SH-SY5Y (cell line): ENCODE data around the gene CTDSPL.

Experiments used
- GATA2 ChIP-seq: IDR thresholded peaks from 2 replicates; pipeline ENCODE4 v1.6.1; 2011; ENCODE audit warnings: mild to moderate bottlenecking, low read depth, low read length
- GATA3 ChIP-seq: IDR thresholded peaks from 2 replicates; pipeline ENCODE4 v1.6.1; 2011; ENCODE audit warnings: low read depth, mild to moderate bottlenecking, low read length, moderate library complexity

DNA sequence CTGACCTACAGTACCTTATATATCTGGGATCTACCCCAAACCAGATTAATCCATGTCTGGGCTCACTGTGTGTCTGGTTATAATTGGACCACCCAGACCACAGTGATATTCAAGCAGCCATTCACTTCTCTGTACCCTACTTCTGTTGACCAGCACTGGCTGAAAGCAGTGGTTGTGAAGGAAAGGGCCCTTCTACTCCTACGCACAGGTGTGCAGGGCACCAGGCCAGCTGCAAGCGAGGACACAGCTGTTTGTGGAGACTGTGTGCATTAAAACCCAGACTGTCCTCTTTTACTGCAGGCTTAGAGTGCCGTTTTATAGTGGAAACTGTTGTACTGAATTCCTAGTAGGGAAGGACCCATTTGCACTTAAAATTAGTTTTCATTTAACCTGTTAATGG lies 29.5 kb downstream of the CTDSPL start:
- TF ChIP-seq GATA2 (no peak), GATA3 (no peak)
